NB4 (cell line): ENCODE data around the gene SCAMP4.

Experiments
- DNase-seq: peaks from one replicate; pipeline ENCODE4 v3.0.0; 2010; ENCODE audit warnings: low read depth
- H3K4me3 ChIP-seq: one replicate; pipeline ENCODE4 v1.5.1; 2011; ENCODE audit warnings: mild to moderate bottlenecking, low read depth, low read length, moderate library complexity
- MYC ChIP-seq: IDR thresholded peaks from 2 replicates; pipeline ENCODE4 v1.6.1; 2011; ENCODE audit warnings: low read depth, low read length
- POLR2A ChIP-seq: IDR thresholded peaks from 2 replicates; pipeline ENCODE4 v1.6.1; 2011; ENCODE audit warnings: mild to moderate bottlenecking; ENCODE audit not compliant: insufficient read length; ENCODE audit errors: extremely low read depth
- TF ChIP-seq, protein P1 (sequence below): IDR thresholded peaks from 2 replicates; pipeline ENCODE4 v1.6.1; 2011; ENCODE audit warnings: low read depth, low read length
- TF ChIP-seq, protein P2 (sequence below): IDR thresholded peaks from one replicate; pipeline ENCODE4 v1.5.1; 2012; ENCODE audit warnings: low read depth, low read length

Gene SCAMP4

DNA sequence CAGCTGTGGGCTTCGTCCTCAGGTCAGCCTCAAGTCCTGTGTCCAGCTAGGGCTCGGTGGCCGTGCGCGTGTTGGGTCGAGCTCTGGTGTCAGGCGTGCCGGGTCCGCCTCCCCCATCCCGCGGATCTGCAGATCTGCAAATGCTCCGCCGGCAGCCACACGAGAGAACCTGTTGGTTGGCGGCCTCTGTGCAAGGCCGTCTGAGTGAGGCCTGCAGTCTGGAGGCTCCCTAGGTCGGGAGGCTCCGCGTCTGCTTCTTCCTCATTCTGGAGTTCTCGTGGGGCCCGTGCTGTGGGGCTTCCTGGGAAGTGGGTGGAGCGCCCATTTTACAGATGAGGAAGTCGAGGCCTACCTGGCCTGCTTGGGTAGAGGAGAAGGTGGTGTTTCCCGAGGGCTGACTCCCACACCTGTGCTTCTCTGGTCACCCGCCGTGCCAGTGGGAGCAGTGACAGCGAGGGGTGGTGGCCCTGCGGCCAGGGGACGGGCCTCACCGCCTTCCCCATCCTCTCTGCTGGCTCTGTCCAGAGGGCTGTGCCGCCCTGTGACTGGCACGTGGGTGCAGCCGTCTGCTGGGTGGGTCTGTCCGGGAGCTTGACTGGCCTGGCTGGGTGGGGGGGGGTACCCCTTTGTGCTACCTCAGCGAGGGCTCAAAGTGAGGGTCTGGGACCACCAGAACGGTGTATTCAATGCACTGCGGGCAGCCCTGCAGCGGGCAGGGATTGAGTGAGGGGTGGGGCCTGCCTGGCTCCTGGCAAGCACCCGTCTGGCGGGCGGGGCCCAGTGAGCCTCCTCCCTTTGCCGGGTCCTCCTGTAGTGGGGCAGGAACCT, 39.1 kb downstream of the SCAMP4 start:
- DNase-seq = no peak
- TF ChIP-seq, protein P1, sequence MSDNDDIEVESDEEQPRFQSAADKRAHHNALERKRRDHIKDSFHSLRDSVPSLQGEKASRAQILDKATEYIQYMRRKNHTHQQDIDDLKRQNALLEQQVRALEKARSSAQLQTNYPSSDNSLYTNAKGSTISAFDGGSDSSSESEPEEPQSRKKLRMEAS = no peak
- TF ChIP-seq, protein P2, sequence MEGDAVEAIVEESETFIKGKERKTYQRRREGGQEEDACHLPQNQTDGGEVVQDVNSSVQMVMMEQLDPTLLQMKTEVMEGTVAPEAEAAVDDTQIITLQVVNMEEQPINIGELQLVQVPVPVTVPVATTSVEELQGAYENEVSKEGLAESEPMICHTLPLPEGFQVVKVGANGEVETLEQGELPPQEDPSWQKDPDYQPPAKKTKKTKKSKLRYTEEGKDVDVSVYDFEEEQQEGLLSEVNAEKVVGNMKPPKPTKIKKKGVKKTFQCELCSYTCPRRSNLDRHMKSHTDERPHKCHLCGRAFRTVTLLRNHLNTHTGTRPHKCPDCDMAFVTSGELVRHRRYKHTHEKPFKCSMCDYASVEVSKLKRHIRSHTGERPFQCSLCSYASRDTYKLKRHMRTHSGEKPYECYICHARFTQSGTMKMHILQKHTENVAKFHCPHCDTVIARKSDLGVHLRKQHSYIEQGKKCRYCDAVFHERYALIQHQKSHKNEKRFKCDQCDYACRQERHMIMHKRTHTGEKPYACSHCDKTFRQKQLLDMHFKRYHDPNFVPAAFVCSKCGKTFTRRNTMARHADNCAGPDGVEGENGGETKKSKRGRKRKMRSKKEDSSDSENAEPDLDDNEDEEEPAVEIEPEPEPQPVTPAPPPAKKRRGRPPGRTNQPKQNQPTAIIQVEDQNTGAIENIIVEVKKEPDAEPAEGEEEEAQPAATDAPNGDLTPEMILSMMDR = no peak
- TF ChIP-seq POLR2A (no peak), MYC (no peak)
- no peak overlapping the region for H3K4me3 ChIP-seq

DNA sequence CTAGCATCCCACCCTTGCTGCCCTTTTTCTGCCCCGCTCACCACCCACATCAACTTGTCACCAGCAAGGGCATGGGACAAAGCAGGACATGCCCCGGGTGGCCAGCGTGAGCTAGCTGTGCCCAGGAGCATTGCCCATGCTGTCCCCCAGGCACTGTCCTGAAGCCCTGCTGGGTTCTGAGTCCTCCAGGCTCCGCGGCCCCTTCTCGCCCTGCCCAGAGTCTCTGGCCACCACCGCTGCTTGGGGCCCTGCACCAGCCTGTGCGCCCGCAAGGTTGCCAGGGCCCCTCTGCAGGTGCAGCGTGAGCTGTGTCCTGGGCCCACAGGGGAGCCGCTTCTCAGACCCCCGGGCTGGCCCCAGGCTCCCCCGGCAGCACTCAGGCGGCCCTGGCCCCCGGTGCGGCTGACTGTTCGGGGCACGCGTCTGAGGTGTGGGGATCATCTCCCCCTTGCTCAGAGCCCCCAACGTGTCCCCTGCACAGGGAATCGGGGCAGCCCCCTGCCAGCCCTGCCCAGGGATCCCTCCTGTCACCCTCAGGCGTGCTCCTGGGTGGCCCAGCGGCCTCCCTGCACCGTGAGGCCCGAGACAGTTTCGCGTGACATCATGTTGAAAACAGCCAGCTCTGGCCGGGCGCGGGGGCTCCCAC, 39.8 kb downstream of the SCAMP4 start:
- DNase-seq = no peak
- H3K4me3 ChIP-seq = no peak overlapping the region
- TF ChIP-seq, protein P2 = no peak
- TF ChIP-seq MYC = no peak
- TF ChIP-seq, protein P1 = no peak
- no peak for TF ChIP-seq POLR2A

DNA sequence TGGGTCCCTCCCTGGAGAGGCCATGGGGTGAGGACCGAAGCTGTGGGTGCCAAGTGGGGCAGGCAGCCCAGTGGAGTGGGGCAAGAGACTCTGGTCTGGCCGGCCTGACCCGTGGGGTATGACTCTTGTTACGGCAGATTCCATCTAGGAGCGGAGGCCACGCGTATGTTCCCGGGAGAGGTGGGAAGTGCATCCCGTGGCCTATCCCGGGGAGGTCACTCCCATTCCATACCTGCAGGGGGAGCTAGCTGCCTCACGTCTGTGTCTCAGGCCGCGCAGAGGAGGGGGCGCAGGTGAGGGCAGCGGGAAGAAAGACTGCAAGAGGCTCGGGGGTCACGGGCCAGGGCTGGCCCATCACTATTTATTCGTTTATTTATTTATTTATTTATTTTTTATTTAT, 40.7 kb downstream of the SCAMP4 start:
- no peak for DNase-seq
- no peak overlapping the region for H3K4me3 ChIP-seq
- no peak for TF ChIP-seq POLR2A
- TF ChIP-seq, protein P2 = peak; percentile 41

DNA sequence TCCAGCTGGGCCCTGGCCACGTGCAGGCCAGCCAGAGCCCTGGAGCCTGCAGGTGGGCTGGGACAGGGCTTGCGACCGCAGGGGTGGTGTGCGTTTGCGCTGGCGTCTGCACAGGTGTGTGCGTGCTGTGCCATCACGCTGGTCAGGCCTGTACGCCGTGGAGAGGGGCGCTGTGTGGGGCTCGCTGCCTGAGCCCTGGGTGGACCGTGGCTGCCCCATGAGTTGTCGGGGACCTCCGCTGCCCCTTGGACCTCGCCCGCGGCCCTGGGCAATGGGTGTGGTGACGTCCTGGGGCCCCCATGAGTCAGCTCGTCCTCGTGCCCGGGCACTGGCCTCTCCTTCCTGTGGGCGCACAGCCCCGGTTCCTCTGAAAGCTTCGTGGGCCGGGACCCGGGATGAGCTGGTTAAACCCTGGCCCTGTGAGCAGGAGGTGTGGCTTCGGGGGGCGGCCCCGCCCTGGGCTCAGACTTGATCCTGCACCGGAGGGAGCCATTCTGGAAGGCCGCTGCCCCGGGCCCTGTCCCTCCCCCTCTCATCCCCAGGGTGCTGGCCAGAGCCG, 42.5 kb downstream of the SCAMP4 start:
- TF ChIP-seq, protein P1 = no peak
- no peak for TF ChIP-seq MYC
- TF ChIP-seq, protein P2 = no peak
- no peak for TF ChIP-seq POLR2A
- no peak for DNase-seq
- no peak overlapping the region for H3K4me3 ChIP-seq

DNA sequence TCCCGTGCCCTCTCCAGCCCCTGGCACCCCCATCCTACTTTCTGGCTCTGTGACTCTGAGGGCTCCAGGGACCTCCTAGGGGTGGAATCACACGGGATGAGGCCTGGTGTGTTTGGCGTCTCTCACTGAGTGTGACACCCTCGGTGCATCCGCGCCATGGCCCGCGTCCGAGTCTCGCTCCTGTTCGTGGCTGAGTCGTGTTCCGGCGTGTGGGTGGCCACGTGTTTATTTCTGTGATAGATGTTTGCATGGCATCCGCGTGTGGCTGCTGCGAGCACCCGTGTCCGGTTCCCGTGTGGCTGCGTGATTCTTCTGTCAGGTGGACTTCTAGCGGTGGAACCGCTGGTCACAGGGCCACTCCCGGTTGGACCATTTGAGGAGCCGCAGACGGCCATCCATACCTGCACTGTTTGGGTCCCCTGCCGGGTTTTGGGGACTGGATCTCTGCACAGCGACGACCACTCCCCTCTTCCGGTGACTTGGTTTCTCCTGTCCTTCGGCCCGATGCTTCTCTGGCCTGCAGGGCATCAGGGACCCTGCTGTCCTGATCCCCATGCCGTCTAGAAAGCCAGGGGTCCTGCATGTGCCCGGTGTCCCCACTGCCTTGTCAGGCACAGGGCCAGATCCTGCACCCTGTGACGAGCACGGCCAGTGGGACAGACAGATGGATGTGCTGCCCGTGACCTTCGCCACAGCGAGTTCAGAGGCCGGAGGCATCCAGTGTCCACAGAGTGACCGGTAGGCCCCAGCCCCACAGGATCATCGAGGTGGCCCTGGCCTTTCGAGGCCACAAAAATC, 44.3 kb downstream of the SCAMP4 start:
- no peak overlapping the region for H3K4me3 ChIP-seq
- TF ChIP-seq, protein P1 = no peak
- TF ChIP-seq POLR2A = no peak
- TF ChIP-seq, protein P2 = no peak
- TF ChIP-seq MYC = no peak
- DNase-seq = no peak
